ENCODE measurements around the gene LY6G6F. TPM values are rescaled to one million over a fixed set of nuclear protein-coding genes. Genes with fewer than 3 reads are reported as not detected.
A peak's percentile ranks its signal among the peaks of the same experiment; 100 is the strongest.

LY6G6F gene, protein sequence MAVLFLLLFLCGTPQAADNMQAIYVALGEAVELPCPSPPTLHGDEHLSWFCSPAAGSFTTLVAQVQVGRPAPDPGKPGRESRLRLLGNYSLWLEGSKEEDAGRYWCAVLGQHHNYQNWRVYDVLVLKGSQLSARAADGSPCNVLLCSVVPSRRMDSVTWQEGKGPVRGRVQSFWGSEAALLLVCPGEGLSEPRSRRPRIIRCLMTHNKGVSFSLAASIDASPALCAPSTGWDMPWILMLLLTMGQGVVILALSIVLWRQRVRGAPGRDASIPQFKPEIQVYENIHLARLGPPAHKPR
- polyA plus RNA-seq (ENCODE audit: insufficient read length) = not detected

DNA sequence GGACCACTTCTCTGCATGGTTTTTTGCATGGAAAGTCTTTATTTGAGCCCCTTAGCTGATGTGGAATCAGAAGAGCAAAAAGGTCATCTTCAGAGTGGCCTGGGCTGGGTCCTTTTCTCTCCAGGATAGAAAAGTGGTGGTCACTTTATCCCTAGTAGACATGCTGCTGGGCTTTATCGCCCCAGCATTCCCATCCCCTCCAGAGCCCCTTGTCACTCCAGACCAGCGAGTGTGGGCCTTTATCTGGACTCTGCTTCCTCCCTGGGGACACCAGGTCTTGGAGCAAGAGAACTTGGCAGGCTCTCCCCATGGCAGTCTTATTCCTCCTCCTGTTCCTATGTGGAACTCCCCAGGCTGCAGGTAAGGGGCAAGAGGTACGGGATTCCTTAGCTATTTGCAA, at the start of gene LY6G6F:
Gene LY6G6F (plus strand): TSS at position 268 of the 400 bp plus-strand sequence. CDS start 41 bp downstream, at position 309.
- DNase-seq (ENCODE audit: low read depth) = no peak

DNA sequence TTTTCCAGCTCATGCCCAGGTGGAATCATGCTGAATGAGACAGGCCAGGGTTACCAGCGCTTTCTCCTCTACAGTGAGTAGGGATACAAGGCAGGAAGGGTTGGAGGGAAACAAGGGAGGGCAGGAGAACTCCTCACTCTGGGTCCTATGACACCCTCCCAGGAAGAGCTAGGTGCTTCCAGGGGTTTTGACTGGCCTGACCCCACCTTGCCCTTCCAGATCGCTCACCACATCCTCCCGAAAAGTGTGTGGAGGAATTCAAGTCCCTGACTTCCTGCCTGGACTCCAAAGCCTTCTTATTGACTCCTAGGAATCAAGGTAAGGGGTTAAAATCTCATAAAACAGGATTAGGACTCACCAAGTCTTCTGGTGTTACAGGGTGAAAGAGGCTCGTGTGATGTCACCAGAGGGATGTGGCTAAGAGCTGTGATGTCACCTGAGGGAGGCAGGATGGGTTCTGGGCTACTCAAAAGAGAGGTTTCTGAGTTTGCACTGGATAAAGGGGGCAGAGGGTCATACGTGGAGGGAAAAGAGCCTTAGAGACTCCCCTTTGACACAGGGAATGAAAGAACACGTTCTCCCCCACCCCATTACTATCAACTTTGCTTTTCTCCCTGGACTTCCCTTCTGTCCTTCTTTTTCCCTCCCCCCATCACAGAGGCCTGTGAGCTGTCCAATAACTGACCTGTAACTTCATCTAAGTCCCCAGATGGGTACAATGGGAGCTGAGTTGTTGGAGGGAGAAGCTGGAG, 49.1 kb upstream of the LY6G6F start:
- no peak for DNase-seq (ENCODE audit: low read depth)

DNA sequence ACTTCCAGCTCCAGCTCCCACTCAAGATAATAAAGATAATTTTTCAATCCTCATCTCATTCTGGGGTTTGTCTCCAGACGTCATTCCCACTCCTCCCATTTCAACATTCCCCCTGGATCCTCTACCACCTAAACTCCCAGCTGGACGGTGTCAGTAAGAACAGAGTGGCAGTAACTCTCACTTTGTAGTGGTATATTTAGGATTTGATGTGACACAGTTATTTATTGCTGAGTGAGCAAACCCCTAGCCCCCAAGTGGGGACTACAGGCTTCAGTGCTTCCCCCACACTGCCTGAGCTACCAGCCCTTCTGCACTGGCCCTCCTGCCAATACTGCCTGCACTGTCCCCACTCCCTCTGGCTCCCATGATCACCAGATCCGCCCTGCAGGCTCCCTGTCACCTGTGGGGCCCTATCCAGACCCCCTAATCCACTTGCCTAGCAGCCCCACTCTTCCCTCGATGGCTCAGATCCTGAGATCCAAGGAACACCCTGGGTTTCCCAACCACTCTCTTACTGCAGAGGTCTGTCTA, 48.4 kb upstream of the LY6G6F start:
- DNase-seq (ENCODE audit: low read depth) = no peak

DNA sequence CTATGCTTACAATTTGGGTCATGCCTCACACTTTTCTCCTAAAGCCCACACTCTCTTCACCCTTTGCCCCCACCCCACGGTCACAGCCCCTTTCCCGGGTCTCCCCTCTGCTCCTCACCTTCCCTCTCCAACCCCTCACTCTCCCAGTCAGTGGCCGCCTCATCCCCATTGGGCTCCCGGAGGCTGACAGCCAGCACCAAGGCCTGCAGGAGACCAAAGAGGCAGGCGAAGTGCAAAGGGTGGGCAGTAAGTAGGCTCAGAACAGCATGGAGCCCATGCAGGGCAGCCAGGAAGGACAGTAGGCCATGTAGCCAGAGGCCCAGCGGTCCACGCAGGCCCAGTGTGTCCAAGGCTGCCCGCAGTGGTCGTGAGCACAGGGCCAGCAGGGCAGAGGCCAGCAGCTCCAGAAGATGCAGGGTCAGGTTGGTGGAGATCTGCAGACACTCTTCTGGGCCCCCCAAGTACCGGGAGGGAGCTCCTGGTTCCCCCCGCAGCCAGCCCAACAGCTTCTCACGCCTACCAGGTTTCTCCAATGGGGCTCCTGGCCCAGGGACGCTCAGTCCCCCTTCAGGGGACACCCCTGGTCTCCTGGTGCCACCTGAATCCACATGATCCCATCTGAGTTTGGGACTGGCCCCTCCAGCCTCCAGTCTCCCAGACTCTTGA, 47.5 kb upstream of the LY6G6F start:
- DNase-seq (ENCODE audit: low read depth) = no peak

DNA sequence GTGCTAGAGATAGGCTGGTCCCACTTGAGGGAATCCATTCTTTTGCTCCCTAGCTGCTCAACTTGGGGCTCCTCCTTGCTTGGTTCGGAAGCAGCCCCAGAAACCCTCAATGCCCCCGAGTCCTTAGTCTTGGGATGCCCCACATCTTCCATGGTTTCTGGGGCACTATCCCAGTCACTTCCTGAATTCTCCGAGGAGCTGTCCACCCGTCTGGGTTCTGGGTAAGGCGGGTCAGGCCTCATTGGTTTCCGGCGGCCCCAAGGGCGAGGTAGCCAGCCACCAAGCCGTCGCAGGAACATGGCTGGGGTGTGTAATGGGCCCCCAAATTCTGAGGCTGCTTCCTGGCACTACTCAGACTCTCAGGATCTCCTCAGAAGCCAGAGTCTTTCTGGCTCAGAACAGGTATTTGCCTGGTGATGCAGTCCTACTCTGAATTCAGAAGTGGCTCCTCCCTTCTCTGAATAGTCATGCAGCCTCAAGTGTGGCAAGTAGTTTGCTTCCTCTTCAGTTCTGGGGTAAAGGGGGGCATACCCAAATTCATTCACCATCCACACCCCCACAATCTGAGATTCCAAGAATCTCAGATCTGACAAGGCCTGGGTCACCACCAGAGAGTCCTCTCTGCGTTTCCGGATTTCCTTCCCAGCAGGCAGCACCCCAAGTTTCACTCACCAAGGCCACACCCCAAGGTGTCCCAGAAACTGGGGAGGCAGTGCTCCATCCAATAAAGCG, 46.9 kb upstream of the LY6G6F start:
- no peak for DNase-seq (ENCODE audit: low read depth)

DNA sequence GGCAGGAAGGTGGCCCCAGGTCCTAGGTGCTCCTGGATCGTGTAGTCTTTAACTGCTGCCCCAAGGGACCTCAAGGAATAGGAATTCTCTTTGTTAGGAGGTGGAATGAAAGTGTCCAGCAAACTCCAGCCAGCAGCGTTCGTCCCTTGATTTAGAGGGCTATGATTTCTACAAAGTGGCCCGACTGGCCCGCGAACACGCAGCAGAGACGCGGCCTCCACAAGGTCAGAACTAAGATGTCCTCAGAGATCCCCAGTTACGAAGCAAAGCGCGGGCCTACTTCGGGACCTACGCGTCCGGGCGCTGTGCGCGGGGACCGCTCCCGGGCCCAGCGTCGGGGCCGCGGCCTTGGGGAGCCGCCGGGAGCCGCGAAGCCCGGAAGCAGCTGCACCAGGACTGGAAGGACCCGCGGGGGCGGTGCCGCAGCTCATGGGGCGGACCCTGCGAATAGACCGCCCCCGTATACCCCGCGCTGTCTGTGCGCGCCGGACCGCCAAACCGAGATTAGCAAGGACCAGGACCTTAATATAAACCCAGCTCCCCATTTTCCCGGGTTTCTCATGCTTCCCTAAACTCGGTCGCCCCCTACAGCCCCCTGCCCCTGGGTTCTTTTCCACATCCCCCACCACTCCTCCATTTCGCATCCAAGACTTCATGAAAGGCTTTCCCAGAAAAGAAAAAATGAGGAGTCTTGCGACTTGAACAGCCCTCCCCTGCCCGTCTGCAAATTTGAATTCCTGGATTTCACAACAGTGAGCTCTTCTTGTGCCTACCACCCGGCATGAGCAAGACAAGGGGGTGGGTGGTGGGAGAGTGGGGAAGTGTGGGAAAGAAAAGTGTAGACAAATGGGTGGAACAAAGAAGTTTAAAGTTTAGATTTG, 46.0 kb upstream of the LY6G6F start, which contains the start of gene C6orf47:
Gene C6orf47 (minus strand): TSS at position 398 of the 881 bp plus-strand sequence. CDS start 831 bp downstream, outside the sequence.
- no peak for DNase-seq (ENCODE audit: low read depth)

DNA sequence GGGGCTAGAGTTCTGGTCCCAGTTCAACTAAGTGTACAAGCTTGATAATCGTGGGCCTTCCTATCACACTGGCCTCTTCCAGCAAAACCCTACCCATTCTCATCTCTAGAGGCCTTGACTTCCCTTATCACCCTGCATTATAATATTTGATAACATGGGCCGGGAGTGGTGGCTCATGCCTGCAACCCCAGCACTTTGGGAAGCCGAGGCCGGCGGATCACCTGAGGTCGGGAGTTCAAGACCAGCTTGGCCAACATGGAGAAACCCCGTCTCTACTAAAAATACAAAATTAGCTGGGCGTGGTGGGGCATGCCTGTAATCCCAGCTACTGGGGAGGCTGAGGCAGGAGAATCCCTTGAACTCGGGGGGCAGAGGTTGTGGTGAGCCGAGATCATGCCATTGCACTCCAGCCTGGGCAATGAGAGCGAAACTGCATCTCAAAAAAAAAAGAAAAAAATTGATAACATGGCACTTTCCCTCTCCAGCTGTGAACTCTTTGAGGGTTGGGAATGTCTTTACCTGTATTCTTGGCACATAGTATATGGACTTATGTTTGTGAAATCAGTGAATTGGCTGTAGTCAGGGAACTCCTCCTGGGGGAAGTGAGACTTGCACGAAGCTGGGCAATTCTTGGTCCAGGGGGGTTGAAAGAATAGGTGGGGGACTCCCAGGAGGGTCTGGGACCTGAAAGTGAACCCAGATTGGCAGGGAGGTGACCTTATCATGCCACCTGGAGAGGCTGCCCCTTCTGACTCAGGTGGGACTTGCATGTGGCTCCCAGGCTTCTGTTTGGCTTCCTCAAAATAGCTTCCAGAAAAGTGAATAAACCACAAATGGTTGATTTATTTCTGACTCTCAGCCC, 45.2 kb upstream of the LY6G6F start:
- DNase-seq (ENCODE audit: low read depth) = no peak

DNA sequence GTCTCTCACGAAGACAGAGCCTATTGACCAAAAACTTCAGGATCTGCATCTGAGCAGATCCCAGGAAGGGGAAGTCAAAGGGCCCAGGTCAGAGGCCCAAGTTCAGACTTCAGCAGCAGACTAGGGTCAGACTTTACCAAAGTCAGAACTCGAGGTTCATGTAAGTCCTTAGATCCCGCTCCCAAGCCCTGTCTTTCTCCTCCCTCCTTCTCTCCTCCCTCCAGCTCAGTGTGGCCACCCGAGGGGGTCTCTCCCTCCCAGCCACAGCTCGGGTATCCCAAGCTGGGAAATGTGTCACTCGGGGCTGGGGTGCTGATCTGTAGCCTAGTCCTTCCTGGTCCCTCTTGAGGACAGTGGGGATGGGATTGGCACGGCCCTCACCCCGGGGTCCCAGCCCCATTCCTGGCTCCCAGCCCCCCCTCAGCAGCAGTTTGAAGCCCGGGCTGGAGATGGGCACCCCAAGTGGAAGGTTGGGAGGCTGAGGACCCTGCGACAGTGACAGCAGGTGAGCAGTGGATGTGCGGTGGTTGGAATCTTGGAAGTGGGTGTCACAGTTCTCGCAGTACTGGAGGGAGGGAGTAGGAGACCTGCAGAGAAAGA, 44.4 kb upstream of the LY6G6F start:
- no peak for DNase-seq (ENCODE audit: low read depth)

DNA sequence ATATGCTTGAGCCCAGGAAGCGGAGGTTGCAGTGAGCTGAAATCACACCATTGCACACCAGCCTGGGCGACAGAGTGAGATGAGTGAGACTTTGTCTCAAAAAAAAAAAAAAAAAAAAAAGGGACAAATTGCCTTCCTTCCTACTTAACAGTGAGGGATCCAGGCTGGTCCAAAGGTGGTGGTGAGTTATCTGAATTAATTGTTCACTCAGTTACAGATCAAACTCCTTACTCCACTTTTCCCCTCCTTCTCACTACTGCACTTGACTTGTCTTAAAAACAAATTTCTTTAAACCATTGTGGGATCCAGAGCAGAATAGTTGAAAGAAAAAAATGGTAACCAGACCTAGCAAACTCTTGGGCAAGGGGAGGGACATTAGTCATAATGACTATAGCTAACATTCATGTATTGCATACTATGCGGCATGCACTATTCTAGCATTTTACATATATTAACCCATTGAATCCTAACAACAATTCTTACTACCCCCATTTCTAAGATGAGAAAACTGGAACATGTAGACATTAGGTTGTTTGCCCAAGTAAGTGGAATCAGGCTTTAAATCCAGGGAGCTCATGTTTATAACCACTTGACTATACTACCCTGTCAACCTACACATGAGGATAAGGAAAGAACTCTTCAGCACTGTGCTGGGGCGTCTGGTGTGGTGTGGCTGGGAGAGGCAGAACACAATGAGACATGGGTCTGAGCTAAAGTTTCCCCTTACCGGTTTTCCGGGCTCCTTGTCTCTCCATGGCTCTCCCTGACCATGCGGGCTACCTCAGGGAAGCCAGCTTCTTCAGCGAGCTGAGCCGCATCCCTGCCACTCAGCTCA, 43.3 kb upstream of the LY6G6F start:
- no peak for DNase-seq (ENCODE audit: low read depth)

DNA sequence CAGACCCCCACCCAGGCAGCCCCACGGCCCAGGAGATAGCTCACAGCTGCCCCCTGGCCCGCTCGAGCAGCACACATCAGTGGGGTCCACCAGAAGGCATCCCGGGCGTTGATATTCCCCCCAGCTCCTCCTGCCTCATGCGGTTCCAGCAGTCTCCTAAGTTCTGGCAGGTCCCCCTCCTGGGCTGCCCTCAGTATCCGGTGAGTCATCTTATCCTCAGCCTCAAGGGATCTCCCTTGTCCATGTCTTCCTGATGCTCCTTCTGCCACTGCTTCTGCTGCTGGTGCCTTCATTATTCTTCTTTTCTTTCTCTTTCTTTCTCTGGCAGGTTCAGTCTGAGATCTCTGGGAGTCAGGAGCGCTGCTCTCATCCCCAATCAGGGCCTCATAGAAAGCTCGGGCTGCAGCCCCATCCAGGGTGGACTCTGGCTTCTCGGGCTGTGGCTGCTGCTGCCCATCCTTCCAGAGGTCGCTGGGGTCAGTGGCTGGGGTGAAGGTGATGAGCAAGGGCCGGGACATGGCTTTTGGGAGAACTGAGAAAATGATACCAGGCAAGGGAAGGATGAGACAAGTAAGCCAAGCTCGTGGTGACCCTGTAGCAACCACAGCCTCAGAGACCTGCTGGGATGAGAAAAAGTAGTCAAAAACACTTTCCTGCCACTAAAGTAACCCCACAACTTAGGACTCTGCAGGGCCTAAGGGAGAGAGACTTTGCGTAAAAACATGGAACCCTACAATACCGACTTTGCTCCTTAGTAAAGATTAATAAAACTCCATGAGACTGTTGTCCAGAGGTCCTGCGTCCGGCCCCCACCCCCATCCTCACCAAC, 42.5 kb upstream of the LY6G6F start:
- no peak for DNase-seq (ENCODE audit: low read depth)

DNA sequence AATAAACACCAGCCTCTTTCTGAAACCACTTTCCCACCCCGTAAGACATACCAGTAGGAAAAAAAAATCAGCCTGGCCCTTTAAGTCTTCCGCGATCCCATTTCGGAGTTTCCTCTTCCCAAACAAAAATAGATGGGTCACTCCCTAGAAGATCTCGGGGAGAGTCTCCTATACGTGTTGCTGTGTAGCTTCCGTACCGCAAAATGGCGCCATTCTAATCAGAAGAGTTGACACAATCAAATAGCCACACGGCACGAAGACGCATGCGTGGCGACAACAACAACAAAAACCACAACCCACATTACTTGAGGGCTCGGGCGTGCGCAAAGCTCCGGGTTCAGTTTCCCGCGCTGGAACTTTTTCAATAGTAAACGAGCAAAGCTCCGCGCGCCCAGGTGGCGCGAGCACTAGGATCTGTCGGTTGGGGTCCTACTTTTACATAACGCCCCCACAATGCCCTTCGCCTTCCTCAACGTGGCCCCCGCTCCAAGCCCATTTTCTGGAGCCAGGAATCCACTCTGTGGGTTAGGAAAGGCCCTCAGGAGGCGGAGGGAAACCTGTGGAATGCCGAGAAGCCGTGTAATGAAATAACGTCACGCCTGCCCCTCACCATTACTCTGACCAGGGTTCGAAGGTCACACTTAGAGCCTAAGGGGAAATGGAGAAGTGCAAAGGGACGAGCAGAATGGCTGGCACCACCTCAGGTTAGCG, 41.7 kb upstream of the LY6G6F start, which contains the start of gene GPANK1:
Gene GPANK1 (minus strand): TSS at position 208 of the 711 bp plus-strand sequence. CDS start 519 bp downstream, outside the sequence.
- DNase-seq (ENCODE audit: low read depth) = peak; percentile 98

DNA sequence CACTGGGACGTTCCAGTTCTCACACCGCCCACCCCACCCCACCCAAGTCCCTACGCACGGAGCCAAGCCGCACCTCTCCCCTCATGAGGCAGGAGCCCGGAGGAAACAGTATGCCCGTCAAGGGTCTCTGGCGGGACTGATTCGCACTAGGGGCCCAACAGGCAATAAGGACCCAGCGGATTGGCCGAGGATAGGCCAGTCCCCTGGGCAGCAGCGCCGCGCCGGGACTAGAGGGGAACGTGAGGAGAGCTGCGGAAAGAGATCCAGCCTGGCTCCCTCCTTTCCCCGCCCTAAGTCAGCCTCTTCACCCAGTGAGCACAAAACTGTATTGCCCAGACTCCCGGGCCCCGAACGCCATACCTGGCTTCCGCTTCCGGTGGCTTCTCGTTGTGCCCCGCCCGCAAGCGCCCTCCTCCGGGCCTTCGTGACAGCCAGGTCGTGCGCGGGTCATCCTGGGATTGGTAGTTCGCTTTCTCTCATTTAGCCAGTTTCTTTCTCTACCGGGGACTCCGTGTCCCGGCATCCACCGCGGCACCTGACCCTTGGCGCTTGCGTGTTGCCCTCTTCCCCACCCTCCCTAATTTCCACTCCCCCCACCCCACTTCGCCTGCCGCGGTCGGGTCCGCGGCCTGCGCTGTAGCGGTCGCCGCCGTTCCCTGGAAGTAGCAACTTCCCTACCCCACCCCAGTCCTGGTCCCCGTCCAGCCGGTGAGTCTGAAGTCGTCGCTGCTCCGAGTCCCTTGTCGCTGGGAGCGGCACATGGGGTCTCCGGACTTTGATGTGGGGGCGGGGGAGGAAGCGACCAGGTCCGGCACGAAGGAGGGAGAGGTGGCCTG, 40.9 kb upstream of the LY6G6F start, which contains the start of gene CSNK2B:
Gene CSNK2B (plus strand): TSS at position 580 of the 836 bp plus-strand sequence. CDS start 752 bp downstream, outside the sequence.
- DNase-seq (ENCODE audit: low read depth) = peak; percentile 95

DNA sequence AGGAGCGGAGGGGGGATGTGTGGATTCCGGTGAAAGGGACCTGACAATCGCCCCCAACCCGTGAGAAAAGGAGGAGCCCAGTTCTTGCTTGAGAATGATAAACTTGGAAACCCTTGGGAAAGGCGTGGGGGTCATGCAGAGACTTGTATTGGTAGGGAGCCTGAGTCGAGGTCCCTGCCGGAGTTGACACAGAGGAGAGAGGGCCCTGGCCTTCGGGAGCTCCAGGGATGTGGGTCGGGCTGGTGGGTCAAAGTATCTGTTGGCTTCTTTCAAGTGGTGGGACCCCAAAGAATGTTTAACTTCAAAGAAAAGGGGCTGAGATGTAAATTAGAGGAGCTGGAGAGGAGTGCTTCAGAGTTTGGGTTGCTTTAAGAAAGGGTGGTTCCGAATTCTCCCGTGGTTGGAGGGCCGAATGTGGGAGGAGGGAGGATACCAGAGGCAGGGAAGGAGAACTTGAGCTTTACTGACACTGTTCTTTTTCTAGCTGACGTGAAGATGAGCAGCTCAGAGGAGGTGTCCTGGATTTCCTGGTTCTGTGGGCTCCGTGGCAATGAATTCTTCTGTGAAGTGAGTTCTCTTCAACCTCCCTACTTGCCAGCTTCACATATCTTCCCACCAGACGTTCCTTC, 40.2 kb upstream of the LY6G6F start:
- no peak for DNase-seq (ENCODE audit: low read depth)

DNA sequence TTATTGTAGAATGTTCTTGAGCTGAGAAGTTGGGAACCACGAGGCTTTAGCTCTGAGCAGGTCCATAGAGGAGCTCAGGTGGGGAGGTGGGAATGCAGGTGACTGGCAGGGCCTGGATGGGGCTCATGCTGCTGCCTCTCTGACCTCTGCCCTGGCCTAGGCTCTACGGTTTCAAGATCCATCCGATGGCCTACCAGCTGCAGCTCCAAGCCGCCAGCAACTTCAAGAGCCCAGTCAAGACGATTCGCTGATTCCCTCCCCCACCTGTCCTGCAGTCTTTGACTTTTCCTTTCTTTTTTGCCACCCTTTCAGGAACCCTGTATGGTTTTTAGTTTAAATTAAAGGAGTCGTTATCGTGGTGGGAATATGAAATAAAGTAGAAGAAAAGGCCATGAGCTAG, 37.0 kb upstream of the LY6G6F start, which contains the start of gene LY6G5B:
Gene LY6G5B (plus strand): TSS at position 301 of the 400 bp plus-strand sequence. CDS start 975 bp downstream, outside the sequence.
- DNase-seq (ENCODE audit: low read depth) = no peak

All from forelimb muscle (tissue), 1 donor.